Esophagus mucosa (tissue), 1 donor: ENCODE measurements around the gene GTF2A2. TPM values are rescaled to one million over a fixed set of nuclear protein-coding genes. Genes with fewer than 3 reads are reported as not detected.
"Not testable (repeated sequence)": the region's sequence is repeated elsewhere in the genome, so short reads cannot be mapped to it uniquely, and the experiment has no call there.

Experiments used
- ATAC-seq: fragments of 200-7000 bp; cut with Tn5 transposase; one replicate; pipeline ENCODE4 v1.9.1; 2020
- total RNA-seq: library from RNA; stranded (reverse); gene quantifications from one replicate; pipeline ENCODE4 v1.2.4, GENCODE V29; 2023
- donor health status: DM: yes; HTN: yes; CAD: no.

GTF2A2 gene, protein sequence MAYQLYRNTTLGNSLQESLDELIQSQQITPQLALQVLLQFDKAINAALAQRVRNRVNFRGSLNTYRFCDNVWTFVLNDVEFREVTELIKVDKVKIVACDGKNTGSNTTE
- 61.5 TPM for total RNA-seq

DNA sequence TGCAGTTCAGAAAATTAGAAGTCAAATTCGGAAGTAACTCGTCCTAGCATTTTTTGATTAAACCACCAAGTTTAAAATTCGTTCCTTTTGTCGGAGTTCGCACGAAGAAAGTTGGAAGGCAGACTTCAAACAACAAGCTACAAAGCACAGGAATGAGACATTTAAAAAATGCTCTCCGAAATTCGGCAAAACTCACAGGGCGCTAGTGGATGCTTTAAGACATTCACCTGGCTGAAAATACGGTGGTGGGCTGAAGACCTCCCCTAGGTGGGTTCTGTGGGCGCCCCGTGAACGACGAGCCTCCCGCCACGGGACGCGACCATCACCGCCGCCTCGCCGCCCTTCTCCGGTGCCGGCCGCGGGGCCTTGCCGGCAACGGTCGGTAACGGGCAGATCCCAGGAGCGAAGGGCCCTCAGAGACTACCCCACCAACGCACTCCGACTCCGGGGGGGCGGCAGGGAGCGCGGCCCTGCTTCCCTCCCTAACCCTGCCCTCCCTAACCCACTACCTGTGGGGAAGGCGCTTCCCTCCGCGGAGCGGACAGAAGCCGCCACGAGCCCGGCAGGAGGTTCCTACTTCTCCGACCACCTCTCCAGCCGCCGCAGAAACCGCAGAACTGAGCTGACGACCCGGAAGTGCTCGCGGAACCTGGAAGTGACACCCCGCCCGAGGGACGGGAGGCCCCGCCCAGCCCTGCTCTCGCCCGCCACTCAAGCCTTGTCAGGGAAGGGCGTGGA lies at the start of gene GTF2A2:
GTF2A2 (minus strand) TSS at position 619 of the 738 bp plus-strand sequence. CDS start 5,238 bp downstream, outside the sequence.
- ATAC-seq, result peak; percentile 99

DNA sequence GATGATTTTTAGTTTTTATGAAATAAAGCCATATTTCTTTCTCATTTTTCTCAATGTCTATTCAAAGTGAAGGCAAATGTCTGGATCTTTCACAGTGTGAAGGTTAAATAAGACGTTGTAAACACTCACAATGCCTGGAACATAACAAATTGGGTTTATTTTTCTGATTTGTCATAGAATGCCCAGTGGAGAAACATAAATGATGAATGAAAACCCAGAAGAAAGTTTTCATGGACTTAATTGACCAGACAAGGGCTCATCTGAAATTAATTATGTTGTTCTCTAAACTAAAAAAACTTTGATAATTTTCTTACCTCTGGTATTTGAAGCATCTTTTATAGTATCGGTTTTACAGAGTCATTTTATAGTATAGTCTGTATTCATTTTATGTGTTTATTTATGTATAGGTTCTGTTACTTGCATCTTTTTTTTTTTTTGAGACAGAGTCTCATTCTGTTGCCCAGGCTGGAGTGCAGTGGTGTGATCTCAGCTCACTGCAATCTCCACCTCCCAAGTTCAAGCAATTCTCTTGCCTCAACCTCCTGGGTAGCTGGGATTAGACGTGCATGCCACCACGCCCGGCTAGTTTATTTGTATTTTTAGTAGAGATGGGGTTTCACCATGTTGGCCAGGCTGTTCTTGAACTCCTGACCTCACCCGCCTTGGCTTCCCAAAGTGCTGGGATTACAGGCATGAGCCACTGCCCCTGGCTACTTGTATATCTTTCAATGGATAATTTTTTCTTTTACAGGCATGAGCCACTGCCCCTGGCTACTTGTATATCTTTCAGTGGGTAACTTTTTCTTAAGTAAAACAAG lies 46.9 kb upstream of the GTF2A2 start:
- no peak for ATAC-seq

DNA sequence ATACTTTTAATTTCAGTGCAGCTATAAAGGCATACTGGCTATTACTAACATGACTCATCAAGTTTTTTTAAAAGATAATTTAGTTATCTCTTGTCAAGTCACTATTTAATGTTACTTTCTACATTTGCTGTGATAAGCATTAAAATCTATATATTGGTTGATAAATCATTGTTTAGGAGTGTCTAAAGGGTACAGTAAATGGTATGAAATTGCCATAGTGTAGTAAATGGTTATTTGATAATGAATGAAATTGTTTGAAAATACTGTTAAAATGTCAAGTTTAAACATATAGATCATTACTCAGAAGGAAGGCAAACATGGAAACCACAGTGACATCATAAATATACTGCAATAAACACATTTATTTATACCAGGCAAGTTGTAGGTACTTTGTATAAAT lies 45.0 kb upstream of the GTF2A2 start:
- no peak for ATAC-seq

DNA sequence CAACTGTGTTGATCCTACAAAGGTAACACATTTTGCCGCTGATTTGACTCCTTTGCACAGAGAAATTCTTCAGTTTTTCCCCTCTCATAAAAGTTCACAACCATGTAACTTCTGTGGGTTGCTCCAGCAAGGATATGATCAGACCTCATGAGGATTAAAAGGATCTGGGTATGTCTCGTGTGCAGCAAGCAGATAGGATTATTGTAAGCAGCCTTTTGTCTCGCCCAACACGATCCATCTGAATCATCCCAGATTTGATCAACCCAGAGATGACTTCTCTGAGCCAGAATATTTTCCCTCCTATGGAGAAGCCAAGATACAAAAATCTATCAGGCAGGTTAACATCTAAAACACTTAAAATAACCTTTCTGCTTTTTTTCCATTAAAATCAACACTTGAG lies 44.6 kb upstream of the GTF2A2 start:
- peak; percentile 46 for ATAC-seq

DNA sequence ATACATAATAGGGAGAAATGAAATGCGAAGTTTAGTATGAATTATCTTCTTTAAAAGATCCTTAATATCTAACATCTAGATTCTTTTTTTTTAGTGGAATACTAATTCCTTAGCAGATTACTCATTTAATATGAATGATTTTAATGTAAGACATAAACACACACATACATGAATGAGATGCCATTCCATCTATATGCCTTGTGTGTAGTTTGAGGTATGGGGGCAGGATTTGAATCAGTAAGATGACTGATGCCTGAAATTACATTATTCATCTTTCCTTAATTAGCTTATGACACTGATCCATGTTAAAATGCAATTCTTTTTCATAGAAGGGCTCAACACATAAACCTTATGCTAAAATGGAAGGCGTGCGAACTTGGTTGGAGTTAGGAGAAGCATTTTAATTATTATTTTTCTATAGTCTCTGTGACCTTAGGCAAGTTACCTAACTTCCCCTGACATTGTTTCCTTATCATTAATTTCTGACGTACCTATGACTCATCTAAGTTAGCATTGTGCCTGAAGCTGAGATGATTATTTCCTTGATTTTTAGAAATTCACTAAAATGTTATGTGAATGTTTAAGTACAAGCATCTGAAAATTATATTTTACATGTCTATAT lies 42.6 kb upstream of the GTF2A2 start:
- ATAC-seq, result peak; percentile 53

DNA sequence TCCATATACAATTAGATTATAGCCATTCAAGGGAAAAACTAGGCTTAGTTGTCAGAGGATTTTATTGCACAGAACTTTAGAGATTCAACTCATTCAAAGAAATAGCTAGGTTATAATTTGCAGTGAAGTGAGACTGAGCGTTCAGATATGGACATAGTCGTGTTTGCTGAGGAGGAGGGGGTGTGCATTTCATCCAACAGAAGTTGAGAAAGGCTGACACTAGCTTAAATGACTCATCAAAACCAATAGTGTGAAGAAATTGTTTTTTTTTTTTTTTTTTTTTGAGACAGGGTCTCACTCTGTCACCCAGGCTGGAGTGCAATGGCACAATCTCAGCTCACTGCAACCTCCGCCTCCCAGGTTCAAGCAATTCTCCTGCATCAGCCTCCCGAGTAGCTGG lies 40.8 kb upstream of the GTF2A2 start:
- not testable (repeated sequence) for ATAC-seq

DNA sequence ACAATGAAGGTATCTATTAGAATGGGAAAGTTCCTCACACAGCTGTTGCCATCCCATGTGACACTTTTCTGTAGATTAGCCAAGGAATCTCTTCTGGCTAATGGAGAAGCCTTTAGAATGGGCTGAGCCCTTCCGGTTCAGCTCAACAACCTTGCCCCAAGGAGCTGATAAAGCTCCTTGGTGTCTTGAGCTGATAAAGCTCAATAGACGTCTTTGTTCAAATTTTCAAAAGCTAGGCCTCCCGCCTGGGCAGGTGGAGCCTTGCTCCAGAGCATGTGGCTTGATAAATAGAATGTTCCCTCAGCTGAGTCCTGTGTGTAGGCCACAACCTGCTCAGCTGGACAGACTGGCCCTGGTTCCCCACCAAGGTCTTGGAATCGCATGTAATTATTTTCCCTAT lies 39.0 kb upstream of the GTF2A2 start:
- ATAC-seq, result no peak

DNA sequence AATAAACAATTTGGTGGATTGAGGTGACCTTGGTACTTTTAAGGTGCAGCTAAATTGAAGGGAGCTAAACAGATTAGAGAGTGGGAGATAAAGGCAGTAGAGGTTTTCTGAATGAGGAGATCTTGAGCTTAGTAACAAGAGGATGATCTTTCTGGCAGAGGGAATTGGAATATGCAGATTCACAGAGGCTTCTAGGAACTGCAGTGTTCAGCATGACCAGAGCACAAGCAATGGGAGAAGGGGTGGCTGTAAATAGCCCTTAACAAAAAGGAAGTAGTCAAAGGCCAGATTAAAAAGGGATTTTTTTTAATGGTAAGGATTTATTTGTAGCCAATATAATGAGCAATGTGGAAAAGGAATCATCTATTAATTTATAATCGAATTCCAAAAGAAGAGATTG lies 37.5 kb upstream of the GTF2A2 start:
- ATAC-seq, result no peak

DNA sequence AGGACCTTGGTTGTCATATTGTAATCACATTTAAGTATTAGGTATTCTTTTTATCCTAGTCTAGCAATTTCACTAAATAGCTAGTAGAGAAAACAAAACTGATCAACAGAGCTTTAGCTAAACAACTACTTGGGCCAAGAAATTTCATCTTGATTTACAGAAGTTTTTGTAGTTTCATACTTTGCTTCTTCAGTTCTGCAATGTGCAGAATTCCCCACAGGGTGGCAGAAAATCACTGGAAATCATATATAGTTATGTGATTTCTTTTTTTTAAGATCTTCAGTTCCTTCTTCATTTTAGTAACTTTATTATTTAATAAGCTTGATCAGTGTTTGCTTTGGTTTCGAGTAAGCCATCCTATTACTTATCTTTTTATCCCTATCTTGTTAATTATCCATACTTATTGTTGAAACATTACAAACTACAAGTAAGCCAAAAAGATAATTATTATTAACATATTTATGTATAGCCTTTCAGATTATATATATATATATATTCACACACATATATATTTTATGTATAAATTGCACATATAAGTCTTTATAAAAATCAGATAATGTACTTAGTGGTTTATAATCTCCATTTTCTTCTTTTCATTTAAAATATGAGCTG lies 34.0 kb upstream of the GTF2A2 start:
- ATAC-seq, result no peak

DNA sequence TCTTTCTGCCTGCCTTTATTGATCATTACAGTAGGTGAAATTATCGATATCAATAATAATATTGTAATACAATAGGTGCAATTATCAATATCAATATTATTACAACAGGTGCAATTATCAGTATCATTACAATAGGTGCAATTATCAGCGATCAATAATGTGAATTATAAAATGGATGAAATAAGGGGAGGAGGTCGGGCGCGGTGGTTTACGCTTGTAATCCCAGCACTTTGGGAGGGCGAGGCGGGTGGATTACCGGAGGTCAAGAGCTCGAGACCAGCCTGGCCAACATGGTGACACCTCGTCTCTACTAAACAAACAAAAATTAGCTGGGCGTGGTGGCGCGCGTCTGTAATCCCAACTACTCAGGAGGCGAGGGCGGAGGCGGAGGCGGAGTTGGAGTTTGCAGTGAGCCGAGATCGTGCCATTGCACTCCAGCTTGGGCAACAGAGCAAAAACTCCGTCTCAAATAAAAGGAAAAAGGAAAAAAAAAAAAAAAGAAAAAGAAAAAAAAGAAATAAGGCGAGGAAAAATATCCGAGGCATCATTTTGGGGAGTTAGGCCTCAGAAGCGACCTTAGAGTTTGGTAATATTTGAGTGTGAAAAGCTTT lies 32.4 kb upstream of the GTF2A2 start:
- peak; percentile 60 for ATAC-seq

DNA sequence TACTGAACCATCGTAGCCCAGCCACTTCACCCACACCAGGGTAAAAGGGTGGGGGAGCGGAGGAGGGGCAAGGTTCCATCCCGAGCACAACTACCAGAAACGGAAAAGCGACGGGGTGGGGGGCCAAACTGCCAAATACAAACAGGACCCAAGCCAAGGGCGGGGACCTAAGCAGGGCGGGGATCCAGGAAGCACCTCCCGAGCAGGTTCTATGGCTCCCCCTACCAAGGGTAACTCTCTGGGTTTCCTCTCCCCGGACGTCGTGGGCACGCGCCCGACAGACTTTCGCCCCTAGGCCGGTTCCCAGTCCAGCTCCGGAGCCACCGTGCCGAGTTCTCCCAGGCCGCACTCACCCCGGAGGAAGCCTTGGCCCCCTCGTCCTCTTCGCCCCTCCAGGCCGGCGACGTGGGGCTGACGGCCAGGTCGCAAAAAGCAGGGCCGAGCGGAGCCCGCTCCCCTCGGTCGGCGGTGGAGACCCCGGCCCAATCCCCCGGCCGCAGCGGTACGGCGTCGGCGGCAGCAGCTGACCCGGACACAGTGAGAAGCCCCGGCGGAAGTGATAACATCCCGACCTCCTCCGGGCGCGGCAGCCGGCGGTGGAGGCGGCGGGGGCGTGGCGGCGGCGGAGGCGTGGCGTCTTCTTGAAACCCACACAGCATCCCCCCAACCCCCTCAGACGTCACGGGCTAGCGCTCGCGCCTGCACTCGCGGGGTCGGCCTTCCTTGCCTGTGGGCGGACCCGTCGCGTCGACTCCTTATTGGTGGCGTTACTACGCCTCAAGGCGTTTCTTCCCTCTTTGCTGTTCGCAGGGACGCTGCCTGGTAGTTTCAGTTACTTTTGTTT lies 31.7 kb upstream of the GTF2A2 start, which contains the start of gene BNIP2:
BNIP2 (minus strand) TSS at position 539 of the 844 bp plus-strand sequence. CDS start 6,863 bp downstream, outside the sequence.
- peak; percentile 91 for ATAC-seq

DNA sequence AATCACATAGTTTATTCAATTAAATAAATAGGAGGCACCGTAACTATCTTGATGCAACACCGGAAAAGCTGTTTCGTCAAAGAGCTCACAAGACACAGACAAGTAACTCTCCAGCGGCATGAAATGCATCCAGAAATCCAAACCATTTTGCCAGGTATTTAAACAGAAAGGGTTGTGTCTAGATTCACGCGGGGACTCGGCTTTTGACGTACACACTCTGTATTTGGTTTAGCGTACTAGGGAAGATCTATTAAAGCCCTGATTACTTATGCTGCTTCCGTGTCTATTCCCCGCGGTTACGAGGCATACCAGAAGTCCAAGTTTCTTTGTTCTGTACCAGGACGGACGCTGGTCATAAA lies 31.1 kb upstream of the GTF2A2 start:
- peak; percentile 4 for ATAC-seq

DNA sequence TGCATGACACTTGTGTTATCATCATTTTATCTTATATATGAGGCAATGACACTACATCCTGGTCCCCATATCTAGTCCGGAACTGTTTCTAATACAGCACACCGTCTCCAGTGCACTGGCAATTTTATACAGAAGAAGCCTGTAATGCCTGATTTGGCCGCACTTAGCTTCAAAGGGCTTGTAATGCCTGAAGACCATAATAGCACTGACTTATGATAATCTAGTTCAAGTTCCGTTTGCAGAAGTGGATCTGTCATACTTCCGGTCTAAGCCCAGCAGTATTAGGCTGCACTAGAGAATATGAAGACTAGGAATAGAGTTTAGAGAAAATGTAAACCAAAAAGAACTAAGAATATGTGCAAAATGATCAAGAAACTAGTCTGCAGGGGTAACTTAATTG lies 30.5 kb upstream of the GTF2A2 start:
- peak; percentile 16 for ATAC-seq

DNA sequence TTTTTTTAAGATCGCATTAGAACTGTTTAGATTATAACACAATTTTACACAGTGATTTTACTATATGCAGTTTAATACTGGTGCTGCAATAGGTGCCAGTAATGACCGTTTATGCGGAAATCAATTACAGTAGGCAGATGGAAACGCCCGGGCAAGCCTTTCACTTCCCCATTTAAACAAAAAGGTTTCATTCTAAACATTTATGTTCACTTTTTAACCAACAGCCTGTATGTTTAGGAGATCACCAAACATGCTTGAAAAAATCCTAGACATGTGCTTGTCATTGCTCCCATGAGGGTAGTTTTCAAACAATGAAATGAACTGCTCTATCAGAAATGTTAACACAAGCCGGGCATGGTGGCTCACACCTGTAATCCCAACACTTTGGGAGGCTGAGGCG lies 29.1 kb upstream of the GTF2A2 start:
- ATAC-seq, result no peak

DNA sequence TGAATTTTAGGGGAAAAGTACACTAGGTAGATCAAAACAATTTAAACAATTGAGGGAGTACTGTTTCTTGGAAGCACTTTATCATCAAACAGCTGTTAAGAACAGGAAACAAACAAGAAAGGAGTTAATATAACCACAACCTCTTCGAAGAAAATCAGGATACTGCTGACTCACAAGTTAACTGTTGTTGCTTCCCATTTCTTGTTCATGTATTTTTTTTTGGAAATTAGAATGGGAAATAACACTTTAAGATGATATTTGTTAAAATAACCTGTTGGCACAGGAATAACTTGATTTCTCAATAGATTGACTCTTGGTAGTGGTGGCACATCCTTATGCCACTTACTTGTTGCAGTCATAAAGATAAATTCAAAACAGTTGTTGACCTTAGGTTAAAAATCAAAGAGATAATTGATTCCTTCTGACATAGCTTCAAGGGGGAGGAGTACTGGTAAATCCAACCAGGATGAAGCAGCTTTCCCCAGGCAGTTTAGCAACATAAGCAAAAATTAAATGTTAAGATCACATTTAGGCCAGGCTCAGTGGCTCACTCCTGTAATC lies 28.5 kb upstream of the GTF2A2 start:
- ATAC-seq, result no peak

DNA sequence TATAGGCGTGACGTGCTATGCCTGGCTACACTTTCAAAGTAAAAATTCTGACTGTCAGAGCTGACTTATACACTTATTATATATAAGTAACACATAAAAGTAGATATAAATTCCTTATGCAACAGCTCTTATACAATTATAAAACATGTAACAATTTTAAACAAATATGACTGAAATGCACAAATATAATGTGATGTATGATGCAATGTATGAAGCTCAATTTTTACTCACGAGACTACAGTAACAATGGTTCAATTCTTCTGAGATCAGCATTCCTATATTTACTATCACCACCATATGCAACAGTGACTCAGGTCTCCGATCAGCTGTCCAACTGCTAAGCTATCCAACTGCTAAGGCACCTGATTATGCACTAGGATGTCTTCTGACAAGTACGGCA lies 23.6 kb upstream of the GTF2A2 start:
- ATAC-seq, result no peak

DNA sequence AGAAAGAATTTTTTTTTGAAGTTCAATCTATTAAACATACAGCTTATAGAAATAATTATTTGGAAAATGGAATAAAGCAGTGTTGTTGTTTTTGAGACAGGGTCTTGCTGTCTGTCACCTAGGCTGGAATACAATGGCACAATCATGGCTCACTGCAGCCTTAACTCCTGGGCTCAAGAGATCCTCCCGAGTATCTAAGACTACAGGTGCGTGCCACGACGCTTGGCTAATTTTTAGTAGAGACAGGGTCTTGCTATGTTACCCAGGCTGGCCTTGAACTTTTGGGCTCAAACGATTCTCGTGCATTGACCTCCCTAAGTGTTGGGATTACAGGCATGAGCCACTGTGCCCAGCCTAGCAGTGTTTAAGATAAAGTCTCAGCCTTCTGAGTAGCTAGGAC lies 23.0 kb upstream of the GTF2A2 start:
- ATAC-seq, result no peak

DNA sequence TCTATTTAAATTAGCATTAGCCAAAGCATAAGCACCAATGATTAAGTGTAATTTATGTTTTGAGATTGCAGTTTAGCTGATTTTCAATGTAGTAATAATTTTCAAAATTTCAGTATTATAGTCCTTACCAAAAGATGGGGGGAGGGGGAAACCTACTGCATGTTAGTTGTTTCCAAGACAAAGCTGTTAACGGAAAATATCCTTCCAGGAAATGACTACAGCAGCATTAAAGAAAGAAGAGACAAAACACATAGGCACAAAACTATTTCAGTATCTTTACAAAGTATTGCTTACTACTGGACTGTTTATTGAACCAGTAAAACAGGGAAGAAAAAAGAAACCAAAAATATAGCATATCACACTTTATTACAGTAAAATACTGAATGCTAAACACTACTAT lies 21.3 kb upstream of the GTF2A2 start:
- no peak for ATAC-seq

DNA sequence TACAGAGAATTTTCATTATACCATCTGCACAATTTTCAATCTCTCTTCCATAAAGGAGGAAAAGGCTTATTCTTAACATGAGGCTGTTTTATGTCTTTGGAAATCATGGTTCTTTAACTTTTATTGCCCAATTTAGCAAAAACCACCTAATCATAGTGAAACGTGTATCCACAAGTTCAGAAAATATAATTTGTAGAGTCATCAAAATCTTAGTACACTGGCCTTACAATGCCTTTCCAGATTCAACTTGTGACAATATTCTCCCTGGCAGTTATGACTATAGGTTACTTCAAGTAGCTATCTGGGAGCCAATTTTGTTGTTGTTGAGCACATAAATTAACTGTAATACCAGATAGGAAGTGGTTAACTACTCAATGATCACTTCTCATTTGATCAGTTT lies 20.9 kb upstream of the GTF2A2 start:
- ATAC-seq, result no peak

DNA sequence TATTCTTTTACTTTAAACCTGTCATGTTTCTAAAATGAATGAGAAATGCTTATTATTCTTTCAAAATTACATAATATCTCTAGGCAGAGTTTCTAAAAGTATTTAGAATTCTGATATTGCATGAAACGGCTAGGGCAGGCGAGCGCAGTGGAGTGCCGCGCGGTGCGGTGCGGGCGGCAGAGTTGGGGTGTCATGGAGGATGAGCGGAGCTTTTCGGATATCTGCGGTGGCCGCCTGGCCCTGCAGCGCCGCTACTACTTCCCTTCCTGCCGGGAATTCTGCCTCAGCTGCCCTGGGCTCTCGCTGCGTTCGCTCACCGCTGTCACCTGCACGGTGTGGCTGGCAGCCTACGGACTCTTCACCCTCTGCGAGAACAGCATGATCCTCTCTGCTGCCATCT lies 19.2 kb upstream of the GTF2A2 start:
- no peak for ATAC-seq

DNA sequence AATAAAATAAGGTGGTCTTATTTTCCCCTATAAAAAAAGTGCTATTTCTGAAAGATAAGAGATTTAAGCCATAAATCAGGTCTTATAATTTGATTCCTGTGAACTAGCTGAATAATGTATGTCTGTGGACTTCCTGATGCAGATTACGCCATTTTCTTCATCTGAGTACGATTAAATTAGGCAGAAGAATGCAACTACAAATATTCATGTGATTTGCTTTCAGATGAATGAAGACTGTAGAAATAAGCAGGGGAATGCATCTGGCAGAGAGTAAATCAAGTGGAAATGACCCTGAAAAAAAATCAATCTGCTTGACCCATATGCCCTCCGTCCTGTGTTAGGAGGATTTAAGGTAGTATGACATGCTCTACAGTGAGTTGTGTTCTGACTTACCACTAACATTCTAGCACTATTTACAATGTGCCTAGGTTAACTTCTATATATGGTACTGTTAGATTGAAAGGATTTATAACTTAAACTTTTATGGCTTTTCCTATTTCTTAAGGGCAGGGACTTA lies 17.1 kb upstream of the GTF2A2 start:
- no peak for ATAC-seq
